Sigmoid colon (tissue), 7 donors: ENCODE measurements around the gene C1orf167. TPM values are rescaled to one million over a fixed set of nuclear protein-coding genes. Genes with fewer than 3 reads are reported as not detected.

Experiments
- DNase-seq: peaks from one replicate; pipeline ENCODE4 v3.0.0-alpha.2; 2019
- H3K27ac ChIP-seq, 4 donors: fragments of 200-600 bp; sonication (generic); one replicate each; pipeline ENCODE4 v1.5.1; 2016 to 2019; ENCODE audit warnings: mild to moderate bottlenecking in 1 of 4
- H3K27me3 ChIP-seq, 3 donors: fragments of 200-600 bp; sonication (generic); one replicate each; pipeline ENCODE4 v1.5.1; 2019; ENCODE audit warnings: mild to moderate bottlenecking in 1 of 3
- H3K36me3 ChIP-seq, 4 donors: fragments of 200-600 bp; sonication (generic); one replicate each; pipeline ENCODE4 v1.5.1; 2016 to 2019
- H3K4me1 ChIP-seq, 4 donors: fragments of 200-600 bp; sonication (generic); one replicate each; pipeline ENCODE4 v1.5.1; 2017 to 2019
- H3K4me3 ChIP-seq, 4 donors: fragments of 200-600 bp; sonication (generic); one replicate each; pipeline ENCODE4 v1.5.1; 2017 to 2019; ENCODE audit warnings: mild to moderate bottlenecking in 2 of 4, moderate library complexity in 1 of 4
- H3K9me3 ChIP-seq, 4 donors: fragments of 200-600 bp in 3 of 4; sonication (generic) in 3 of 4; one replicate each; pipeline versions ENCODE4 v1.5.1 to v1.6.1; 2013 to 2019
- EP300 ChIP-seq, 4 donors: sonication (generic); formaldehyde crosslinking; IDR thresholded peaks; one replicate each; pipeline ENCODE4 v1.6.1; 2017; ENCODE audit warnings: antibody characterized with exemption in 4 of 4
- POLR2A ChIP-seq, 2 donors: fragments of 450-650 bp; IDR thresholded peaks; one replicate each; pipeline ENCODE4 v1.6.1; 2016; ENCODE audit warnings: antibody characterized with exemption in 2 of 2, mild to moderate bottlenecking in 2 of 2, moderate library complexity in 2 of 2
- POLR2AphosphoS5 ChIP-seq, 4 donors: sonication (generic); formaldehyde crosslinking; IDR thresholded peaks; one replicate each; pipeline ENCODE4 v1.6.1; 2017; ENCODE audit warnings: antibody characterized with exemption in 4 of 4
- WGBS, 2 donors: extraction: QIAGEN DNeasy Blood & Tissue Kit; methylation state at CpG; one replicate each; pipeline ENCODE4 v1.1.7; 2013; 5-methylcytosine and 5-hydroxymethylcytosine counted together
- intact Hi-C: fragments of 100-400 bp; cut with DNase I; formaldehyde crosslinking; loops from one replicate; pipeline ENCODE4 v1.15.1; 2023
- polyA plus RNA-seq, 3 donors: library from polyadenylated mRNA; stranded (reverse); fragments of 200-250 nt; gene quantifications; one replicate each; pipeline ENCODE4 v1.2.3, GENCODE V29; 2013
- total RNA-seq, 4 donors: library from RNA; depleted of rRNA; stranded (reverse); fragments of >200 nt; gene quantifications; one replicate each; pipeline ENCODE4 v1.1.0, GENCODE V29; 2016
- TF ChIP-seq, protein P1 (sequence below), 4 experiments: fragments of 450-650 bp in 3 of 4; fragments of 200-600 bp in 1 of 4; IDR thresholded peaks; one replicate each; pipeline ENCODE4 v1.5.1; 2016 to 2019; ENCODE audit warnings: antibody characterized with exemption in 4 of 4, mild to moderate bottlenecking in 3 of 4, moderate library complexity in 2 of 4
- donor health status: healthy with polysubstance abuse.
- donor health status: Bipolar disorder and iron deficiency.
- donor health status: healthy.

C1orf167 gene
- total and polyA plus RNA-seq, 7 donors: 0.66 to 2.4 (median 1.7) TPM; not detected in 1

DNA sequence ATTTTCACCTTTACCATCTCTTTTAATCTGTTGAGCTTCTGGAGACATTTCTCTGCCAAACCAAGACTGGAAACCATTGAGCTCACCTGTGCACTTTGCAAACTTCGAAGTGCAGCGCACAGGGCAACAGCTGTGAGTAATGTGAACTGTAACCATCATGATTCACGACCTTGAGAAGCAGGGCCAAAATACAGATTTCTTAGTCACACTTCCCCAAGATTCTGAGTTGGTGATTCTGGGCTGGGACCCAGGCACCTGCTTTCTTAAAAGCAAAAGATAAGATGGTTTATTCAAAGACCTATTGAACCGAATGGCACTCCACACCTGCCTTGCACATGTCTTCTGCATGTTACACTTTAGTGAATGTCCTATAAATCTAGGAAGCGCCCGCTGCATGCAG is 15.9 kb upstream of the C1orf167 start:
- Histone ChIP-seq H3K27ac (no peak overlapping the region), H3K4me3 (no peak overlapping the region), H3K9me3 (no peaks in the 10 kb centered on the region), H3K4me1 (peaks cover 0 to 6% (median 0%) of the 10 kb centered on the region in 4 donors), H3K36me3 (peaks cover 0 to 52% (median 4%) of the 10 kb centered on the region in 4 donors), H3K27me3 (no peaks in the 10 kb centered on the region)
- 81 to 91% methylated on average over 6 of the region's 6 CpGs for WGBS, 2 donors
- TF ChIP-seq EP300 (IDR thresholded peaks at IDR 0.05): no peak
- TF ChIP-seq POLR2AphosphoS5 (IDR thresholded peaks at IDR 0.05): no peak
- TF ChIP-seq POLR2A (IDR thresholded peaks at IDR 0.05): no peak
- TF ChIP-seq, protein P1, sequence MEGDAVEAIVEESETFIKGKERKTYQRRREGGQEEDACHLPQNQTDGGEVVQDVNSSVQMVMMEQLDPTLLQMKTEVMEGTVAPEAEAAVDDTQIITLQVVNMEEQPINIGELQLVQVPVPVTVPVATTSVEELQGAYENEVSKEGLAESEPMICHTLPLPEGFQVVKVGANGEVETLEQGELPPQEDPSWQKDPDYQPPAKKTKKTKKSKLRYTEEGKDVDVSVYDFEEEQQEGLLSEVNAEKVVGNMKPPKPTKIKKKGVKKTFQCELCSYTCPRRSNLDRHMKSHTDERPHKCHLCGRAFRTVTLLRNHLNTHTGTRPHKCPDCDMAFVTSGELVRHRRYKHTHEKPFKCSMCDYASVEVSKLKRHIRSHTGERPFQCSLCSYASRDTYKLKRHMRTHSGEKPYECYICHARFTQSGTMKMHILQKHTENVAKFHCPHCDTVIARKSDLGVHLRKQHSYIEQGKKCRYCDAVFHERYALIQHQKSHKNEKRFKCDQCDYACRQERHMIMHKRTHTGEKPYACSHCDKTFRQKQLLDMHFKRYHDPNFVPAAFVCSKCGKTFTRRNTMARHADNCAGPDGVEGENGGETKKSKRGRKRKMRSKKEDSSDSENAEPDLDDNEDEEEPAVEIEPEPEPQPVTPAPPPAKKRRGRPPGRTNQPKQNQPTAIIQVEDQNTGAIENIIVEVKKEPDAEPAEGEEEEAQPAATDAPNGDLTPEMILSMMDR (IDR thresholded peaks at IDR 0.05): no peak
- DNase-seq: no peak
- intact Hi-C loops: no loop called here

DNA sequence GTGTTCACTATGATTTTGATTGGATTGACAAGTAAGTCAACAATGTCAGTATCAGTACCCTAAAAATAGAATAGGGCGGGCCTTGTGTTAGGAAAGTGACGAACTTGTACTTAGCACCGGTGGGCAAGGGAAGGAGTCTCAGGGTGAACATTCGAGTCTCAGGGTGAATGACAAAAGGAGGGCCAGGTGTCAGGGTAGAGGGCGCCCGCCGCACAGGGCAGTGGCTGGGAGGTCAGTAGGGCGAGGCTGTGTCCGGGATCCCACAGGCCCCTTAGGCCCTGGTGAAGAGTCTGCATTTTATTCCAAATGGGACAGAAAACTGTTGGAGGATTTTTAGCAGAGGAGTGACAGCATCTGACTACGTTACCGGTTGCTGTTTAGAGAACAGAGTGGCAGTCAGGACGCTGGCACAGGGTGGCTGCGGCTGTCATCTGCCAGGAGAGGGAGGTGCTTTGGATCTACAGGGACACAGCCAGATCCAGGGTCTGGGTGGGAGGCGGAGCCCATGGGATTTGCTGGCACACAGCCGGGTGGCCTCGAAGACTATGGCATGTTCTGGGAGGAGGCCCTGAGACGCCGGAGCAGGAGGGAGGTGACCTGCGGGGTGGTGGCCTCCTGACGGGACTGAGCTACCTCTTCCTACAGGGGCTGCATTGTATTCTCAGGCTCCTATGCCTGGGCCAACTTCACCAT is 15.1 kb upstream of the C1orf167 start:
- Histone ChIP-seq H3K9me3 (no peaks in the 10 kb centered on the region), H3K36me3 (peaks cover 0 to 53% (median 4%) of the 10 kb centered on the region in 4 donors), H3K4me3 (no peak overlapping the region), H3K4me1 (peaks cover 0 to 6% (median 0%) of the 10 kb centered on the region in 4 donors), H3K27ac (no peak overlapping the region), H3K27me3 (no peaks in the 10 kb centered on the region)
- TF ChIP-seq, protein P1 (IDR thresholded peaks at IDR 0.05): no peak
- TF ChIP-seq POLR2AphosphoS5 (IDR thresholded peaks at IDR 0.05) (no peak), EP300 (IDR thresholded peaks at IDR 0.05) (no peak), POLR2A (IDR thresholded peaks at IDR 0.05) (no peak)
- 87 to 91% methylated on average over 20 of the region's 20 CpGs for WGBS, 2 donors
- no peak for DNase-seq
- intact Hi-C loops: no loop called here

DNA sequence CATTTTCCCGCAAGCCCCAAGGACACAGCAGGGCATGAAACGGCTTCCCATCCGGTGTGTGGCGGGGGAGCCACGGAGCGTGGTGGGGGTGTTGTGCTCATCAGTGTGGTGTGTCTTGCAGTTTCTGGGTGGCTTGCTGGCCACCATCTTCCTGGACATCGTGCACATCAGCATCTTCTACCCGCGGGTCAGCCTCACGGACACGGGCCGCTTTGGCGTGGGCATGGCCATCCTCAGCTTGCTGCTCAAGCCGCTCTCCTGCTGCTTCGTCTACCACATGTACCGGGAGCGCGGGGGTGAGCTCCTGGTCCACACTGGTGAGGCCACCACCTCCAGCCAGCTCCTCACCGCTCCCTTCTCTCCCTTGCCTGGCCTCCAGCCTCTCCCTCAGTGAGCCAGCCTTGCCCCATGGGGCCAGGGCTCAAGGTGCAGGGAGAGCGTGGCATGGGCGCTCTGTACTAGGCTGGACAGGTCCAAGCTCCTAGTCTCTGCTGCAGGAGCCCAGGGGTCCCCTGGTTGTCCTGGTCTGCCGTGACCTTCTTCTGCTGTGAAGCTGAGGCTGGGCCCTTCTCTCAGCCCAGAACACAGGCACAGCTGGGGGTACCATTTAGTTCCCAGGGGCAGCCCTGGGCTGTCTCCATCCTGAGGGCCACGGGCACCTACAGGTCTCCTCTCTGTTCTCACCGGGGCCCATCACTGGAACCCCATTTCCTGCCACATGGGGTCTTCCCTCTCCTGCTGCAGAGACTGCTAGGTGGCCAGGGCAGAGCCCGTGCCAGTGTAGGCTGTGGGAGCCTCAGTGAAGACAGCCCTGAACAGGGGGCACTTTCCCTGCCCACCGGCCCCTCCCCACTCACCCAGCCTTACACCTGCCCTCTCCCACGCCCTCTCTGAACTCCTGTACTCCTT is 13.4 kb upstream of the C1orf167 start:
- H3K27ac ChIP-seq: no peak overlapping the region
- intact Hi-C loops: no loop called here
- no peak overlapping the region for H3K4me3 ChIP-seq
- H3K4me1 ChIP-seq: no peaks in the 10 kb centered on the region
- TF ChIP-seq, protein P1 (IDR thresholded peaks at IDR 0.05): no peak
- TF ChIP-seq EP300 (IDR thresholded peaks at IDR 0.05): no peak
- no peaks in the 10 kb centered on the region for H3K27me3 ChIP-seq
- no peaks in the 10 kb centered on the region for H3K9me3 ChIP-seq
- H3K36me3 ChIP-seq: peaks cover 0 to 53% (median 4%) of the 10 kb centered on the region in 4 donors
- 94 to 95% methylated on average over 27 of the region's 27 CpGs for WGBS, 2 donors
- DNase-seq: no peak

- H3K9me3 ChIP-seq: no peaks in the 10 kb centered on the region
- no peak for DNase-seq
- TF ChIP-seq, protein P1 (IDR thresholded peaks at IDR 0.05): peak in 2 of 4 experiments; percentile 16 to 40
- no peak for TF ChIP-seq EP300 (IDR thresholded peaks at IDR 0.05)
- intact Hi-C loops: no loop called here
- WGBS, 2 donors: 77 to 82% methylated on average over 9 of the region's 9 CpGs
- no peak overlapping the region for H3K4me3 ChIP-seq
- no peak overlapping the region for H3K27ac ChIP-seq
- peaks cover 0 to 53% (median 4%) of the 10 kb centered on the region in 4 donors for H3K36me3 ChIP-seq
- no peaks in the 10 kb centered on the region for H3K4me1 ChIP-seq
- H3K27me3 ChIP-seq: no peaks in the 10 kb centered on the region
These were observed 12.7 kb upstream of the C1orf167 start for GRCh38 chr1:11749203-11749689.
